NK-92 treated with Interleukin-12 subunit alpha and Interleukin-12 subunit beta, amount 100 ng/mL, for 24 hours (cell line): ENCODE data around the gene CDH23.

Experiments used
- DNase-seq: peaks from one replicate; lab custom pipeline; 2025; lab: John Stamatoyannopoulos, UW

Gene CDH23

DNA sequence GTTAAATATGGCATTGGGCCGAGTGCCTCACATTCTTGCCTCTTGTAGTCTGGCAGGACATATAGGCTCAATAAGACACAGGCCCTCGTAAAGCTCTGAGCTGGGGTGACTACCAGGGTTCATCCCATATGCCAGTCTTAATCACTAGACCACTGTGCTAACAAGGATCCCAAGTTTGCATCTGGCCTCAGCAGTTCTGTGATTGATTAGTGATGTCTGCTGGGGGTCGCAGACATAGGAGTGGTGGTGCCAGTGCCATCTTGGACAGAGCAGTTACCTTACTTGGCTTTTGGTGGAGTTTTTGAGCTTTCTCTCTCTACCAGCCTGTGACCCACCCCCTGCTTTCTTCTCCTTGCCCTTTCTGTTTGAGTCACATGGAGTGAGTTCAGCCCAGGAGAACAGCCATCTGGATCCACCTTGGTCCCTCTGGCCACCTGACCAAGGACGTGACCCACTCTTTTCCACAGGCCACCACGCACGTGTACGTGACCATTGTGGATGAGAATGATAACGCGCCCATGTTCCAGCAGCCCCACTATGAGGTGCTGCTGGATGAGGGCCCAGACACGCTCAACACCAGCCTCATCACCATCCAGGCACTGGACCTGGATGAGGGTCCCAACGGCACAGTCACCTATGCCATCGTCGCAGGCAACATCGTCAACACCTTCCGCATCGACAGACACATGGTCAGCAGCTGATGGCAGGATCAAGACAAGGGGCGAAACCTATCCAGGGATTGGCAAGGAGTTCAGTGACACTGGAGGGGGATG is 380.7 kb downstream of the CDH23 start:
- DNase-seq, result no peak

GRCh38 chr10:71778071-71778825 is 381.5 kb downstream of the CDH23 start:
- DNase-seq, result no peak

DNA sequence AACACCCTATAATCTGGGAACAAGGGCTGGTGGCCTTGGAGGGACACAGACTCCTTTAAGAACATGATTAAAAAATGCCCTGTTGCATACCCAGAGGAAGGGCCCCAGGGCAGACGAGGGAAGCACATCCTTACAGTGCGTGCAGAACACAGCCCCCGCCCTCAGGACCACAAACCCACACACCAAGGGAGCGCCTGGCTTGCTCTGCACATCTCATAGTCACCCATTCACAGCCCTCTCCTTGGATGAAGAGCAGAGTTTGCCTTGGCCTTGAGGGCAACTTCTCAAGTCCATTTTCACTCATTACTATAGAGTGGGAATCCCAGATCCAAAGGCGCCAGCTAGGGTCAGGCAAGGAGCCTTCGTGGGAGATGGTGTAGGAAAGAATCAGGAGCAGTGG is 382.9 kb downstream of the CDH23 start:
- no peak for DNase-seq

- DNase-seq, result no peak
These were observed 383.4 kb downstream of the CDH23 start for GRCh38 chr10:71780156-71780555.

DNA sequence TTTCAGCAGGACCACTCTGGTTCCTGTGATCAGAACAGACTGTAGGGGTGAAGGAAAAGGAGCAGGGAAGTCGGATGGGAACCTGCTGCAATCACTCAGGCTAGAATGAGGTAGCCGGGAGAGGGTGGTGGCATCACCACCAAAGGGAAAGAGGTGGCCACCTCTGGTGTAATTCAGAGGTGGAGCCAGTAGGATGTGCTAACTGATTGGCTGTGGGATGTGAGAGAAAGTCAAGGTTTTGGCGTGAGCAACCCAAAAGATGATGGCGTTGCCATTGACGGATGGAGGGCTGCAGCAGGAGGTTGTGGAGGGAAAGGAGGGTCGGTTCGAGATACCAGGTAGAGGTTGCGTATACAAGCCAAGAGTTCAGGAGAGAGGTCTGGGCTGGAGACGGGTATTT is 384.0 kb downstream of the CDH23 start:
- DNase-seq, result no peak

- no peak for DNase-seq
These were observed 385.6 kb downstream of the CDH23 start for GRCh38 chr10:71782221-71782916.

DNA sequence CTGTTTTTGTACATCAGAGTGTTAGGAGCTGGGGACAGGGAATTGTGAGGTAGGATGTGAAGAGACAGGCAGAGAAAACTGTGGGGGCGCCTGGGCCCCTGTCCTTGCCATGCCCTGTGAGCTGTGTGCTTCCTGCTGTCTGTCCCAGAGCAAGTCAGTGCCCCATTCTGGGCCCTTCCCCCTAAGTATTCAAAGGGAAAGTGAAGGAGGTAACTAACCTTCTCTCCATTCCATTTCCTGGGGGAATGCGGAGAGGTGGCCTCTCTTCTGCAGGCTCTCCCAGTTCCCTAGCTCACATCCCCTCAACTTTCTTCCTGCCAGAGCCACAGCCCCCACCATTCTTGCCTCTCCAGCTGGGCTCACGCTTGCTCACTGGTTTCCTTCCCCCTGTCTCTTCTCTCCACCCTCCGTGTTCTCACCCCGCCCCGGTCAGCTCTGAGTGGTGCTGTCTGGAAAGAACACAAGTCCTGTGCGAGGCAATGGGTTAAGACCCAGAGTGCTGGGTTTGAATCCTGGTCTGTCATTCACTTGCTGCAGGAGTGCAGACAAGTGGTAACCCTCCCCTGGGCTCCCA is 386.3 kb downstream of the CDH23 start:
- no peak for DNase-seq

DNA sequence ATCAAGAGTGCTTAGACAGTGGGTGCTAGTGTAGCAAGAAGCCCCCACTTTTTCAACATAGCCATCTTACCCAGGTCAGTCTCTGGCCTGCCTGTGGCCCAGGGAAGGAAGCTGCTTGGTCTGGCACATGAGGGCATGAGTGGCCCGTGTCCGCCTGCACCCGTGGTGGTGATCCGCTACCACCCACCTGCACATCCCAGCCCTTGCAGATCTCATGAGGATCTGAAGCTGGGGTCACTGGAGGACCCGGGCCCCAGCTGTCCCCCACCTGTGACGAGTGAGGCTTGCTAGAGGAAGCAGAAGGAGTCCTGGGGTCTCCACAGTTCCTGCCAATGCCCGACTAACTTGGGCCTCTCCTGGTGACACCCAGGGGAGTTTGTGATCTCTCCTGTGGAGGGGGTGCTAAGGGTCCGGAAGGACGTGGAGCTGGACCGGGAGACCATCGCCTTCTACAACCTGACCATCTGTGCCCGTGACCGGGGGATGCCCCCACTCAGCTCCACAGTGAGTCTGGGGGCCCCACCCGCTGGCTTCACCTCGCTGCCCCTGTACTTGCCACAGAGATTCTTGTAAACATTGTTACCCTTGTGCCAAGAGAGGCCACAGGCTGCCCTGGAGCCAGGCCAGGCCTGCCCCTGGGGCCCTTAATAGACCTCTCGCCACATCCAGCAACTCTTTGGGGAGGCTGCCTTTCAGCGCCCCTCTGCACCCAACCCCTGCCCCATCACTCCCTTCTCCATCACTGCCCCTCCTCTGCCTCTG is 387.4 kb downstream of the CDH23 start:
- DNase-seq, result no peak

DNA sequence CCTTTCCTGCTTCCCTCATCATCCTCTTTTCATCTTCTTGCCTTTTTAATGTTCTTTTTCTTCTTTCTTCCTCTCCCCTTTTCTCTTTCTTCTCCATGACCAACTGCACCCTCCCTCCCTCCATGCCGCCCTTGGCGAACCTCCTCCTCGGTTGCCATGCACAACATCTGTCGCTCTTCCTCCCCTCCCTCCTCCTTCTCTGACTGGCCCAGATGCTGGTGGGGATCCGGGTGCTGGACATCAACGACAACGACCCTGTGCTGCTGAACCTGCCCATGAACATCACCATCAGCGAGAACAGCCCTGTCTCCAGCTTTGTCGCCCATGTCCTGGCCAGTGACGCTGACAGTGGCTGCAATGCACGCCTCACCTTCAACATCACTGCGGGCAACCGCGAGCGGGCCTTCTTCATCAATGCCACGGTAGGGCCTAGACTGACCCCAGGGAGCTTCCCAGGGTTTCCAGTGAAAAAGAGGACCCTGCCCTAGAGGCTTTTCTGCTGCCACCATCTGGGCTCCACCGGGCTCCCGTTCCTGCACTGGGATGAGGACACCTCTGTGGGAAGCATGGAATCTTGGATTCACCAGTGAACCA is 388.1 kb downstream of the CDH23 start:
- no peak for DNase-seq

DNA sequence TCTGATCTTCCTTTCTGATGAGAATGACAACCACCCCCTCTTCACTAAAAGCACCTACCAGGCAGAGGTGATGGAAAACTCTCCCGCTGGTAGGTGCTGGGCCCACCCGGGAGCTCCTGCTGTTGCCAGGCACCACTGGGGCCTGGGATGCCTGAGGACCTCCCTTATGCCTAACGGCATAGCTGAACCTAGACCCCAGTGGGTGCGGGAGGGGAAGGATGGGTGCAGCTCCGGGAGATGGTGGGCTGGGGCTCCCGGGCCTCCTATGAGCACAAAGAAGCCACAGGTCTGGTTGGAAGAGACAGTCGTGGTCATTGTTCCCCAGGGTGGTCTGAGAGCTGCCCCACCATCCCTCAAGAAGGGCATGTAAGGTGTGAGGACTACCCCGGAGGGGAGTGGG is 392.2 kb downstream of the CDH23 start:
- no peak for DNase-seq

- no peak for DNase-seq
These were observed 393.2 kb downstream of the CDH23 start for GRCh38 chr10:71789871-71790270.

GRCh38 chr10:71790749-71791440 is 394.2 kb downstream of the CDH23 start:
- DNase-seq, result no peak

- no peak for DNase-seq
These were observed 398.5 kb downstream of the CDH23 start for GRCh38 chr10:71795248-71795647.

DNA sequence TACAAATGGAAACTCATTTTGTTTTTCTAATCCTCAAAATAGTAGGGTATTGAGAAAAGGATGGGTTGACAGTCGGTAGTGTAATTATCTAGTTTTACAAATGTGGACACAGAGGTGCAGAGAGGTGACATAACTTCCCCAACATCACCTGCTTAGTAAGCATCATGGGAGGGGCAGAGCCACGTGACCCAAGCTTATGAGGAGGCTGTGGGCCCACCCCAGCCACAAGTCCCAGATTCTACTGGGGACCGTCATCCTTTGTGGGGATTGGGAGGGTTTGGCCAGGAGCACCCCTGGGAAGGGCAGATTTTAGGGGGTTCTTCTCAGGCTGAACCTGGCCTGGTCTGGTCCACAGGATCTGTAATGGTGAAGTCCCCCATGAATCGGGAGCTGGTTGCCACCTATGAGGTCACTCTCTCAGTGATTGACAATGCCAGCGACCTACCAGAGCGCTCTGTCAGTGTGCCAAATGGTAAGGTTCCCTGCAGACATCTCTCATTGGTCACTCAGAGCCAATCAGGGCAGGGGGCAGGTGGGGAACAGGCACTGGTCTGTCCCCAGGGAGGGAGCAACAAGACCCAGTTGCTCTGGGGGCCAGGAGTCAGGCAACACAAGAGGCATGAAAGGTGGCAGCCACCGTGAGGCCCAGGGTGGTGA is 400.2 kb downstream of the CDH23 start:
- no peak for DNase-seq

- no peak for DNase-seq
These were observed 401.0 kb downstream of the CDH23 start for GRCh38 chr10:71797533-71798307.

GRCh38 chr10:71798308-71798624 is 401.5 kb downstream of the CDH23 start:
- no peak for DNase-seq

DNA sequence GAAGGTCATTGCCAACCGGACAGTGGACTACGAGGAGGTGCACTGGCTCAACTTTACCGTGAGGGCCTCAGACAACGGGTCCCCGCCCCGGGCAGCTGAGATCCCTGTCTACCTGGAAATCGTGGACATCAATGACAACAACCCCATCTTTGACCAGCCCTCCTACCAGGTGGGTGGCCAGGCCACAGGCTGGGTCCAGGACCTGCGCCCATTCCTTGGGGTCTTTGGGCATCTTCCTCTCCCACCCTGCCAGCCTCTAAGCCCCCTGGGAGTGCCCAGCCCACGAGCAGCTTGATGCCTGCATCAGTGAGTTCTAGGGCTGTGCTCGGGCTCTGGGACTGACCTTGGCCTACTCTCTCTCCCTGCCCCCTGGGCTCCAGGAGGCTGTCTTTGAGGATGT is 402.4 kb downstream of the CDH23 start:
- no peak for DNase-seq

- DNase-seq, result no peak
These were observed 403.1 kb downstream of the CDH23 start for GRCh38 chr10:71799608-71800453.

- no peak for DNase-seq
These were observed 404.6 kb downstream of the CDH23 start for GRCh38 chr10:71801361-71801760.
